Stimulated activated CD4-positive, alpha-beta T cell treated with anti-CD3 and anti-CD28 coated beads, Interleukin-15, amount 100 ng/mL, for 24 hours (primary cell): Measurements from ENCODE around the gene IL1F10.
"Not testable (repeated sequence)": the region's sequence is repeated elsewhere in the genome, so short reads cannot be mapped to it uniquely, and the experiment has no call there.

Experiments
- DNase-seq: peaks from one replicate; pipeline ENCODE4 v3.0.0-alpha.2; 2020

The IL1F10 gene

GRCh38 chr2:113081488-113082210 lies 13.9 kb downstream of the IL1F10 start:
- DNase-seq: no peak

- DNase-seq: peak; percentile 49
These were observed 15.5 kb downstream of the IL1F10 start for GRCh38 chr2:113083296-113083695.

- peak; percentile 15 for DNase-seq
These were observed 16.7 kb downstream of the IL1F10 start for GRCh38 chr2:113084249-113085000.

- no peak for DNase-seq
These were observed 17.8 kb downstream of the IL1F10 start for GRCh38 chr2:113085542-113085941.

DNA sequence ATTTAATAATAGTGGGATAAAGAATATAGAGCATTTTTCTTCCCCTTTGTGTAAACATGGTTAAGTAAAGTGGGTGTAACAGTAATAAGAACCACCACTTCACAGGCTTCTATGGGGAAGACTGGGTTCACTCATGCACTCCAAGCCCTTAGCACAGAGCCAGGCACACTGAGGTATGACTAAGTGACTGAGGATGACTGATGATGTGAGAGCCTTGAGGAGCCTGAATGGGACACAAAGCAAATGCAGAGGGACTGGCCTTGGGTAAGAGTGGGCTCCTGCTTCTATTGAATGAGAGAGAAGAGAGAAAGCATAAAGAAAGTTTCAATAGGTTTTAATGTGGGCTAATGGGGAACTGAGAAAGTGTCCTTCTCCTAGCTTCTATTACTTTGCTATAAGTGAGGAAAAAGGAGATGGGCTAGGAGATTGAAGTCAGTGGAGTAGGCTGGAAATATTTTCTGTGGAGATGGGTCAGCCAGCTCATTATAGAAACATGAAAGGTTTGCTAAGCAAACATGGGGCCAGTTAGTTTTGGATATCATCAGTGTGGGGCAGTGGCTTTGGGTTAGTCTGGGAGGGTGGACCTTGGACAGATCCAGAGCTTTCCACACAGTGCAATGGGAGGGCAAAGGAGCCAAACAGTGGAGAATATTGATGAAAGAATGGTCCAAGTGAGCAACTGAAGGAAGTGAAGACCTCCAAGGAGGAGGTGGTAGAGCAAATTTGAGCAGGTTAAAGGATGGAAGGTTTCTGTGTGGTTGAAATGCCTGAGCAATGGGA lies 20.6 kb downstream of the IL1F10 start:
- DNase-seq: no peak

- no peak for DNase-seq
These were observed 22.1 kb downstream of the IL1F10 start for GRCh38 chr2:113089916-113090315.

DNA sequence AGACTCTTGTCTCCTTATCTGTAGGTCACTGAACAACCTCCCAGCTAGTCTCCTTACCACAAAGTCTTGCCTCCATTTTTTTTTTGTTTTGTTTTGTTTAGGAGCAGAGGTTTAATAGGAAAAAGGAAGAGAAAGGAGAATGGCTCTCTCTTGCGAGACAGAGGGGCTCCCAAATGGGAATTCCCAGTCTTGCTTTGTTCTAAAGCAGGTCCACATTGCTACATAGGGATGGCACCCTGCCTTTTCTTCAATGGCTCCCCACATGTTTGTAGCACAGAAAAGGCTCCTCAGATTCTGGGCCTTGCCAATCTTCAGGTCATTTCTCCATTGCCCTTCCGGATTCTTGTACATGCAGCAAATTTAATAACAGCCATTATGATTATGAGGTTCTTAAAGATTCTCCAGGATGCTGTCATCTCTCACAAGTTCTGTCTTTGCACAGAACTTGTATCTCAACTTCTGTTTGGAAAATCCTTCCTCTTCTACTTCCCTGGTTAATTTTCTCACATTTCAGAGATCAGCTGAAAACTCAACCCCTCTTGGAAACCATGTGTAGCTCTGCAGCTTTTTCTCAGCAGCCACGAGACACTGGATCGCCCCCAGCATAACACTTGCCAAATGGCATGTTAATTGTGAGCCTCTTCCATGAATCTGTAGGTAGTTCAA lies 23.6 kb downstream of the IL1F10 start:
- no peak for DNase-seq

- DNase-seq: no peak
These were observed 25.3 kb downstream of the IL1F10 start for GRCh38 chr2:113092864-113093612.

DNA sequence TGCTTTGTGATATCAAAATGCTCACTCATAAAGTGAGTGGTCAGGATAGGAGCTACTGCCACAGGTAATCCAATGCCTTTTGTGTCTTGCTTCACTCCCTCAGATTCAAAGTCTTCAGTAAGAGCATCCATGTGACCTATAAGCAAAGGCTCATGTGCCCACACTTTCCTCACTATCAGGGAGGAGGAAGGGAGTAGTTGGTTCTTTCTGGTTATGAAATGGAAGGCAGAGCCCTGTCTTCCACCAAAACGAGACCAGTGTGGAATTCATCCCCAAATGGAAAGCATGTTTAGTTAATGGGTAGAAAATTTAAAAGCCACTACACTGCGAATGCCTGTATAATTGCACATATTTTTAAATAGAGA lies 25.8 kb downstream of the IL1F10 start:
- DNase-seq: no peak

DNA sequence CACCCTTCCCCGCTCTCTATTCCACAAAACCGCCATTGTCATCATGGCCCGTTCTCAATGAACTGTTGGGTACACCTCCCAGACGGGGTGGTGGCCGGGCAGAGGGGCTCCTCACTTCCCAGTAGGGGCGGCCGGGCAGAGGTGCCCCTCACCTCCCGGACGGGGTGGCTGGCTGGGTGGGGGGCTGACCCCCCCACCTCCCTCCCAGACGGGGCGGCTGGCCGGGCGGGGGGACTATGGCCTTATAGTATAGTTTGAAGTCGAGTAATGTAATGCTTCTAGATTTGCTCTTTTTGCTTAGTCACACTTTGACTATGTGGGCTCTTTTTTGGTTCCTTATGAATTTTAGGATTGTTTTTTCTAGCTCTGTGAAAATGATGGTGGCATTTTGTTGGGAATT lies 28.5 kb downstream of the IL1F10 start:
- DNase-seq: not testable (repeated sequence)

DNA sequence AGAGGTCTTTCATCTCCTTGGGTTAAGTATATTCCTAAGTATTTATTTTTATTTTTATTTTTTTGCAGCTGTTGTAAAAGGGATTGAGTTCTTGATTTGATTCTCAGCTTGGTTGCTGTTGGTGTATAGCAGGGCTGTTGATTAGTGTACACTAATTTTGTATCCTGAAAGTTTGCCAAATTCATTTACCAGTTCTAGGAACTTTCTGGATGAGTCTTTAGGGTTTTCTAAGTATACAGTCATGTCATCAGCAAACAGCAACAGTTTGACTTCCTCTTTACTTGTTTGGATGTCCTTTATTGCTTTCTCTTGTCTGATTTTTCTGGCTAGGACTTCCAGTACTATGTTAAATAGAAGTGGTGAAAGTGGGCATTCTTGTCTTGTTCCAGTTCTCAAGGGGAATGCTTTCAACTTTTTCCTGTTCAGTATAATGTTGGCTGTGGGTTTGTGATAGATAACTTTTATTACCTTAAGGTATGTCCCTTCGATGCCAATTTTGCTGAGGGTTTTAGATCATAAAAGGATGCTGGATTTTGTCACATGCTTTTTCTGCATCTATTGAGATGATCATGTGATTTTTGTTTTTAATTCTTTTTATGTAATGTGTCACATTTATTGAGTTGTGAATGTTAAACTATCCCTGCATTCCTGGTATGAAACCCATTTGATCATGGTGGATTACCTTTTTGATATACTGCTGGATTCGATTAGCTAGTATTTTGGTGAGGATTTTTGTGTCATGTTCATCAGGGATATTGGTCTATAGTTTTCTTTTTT lies 29.3 kb downstream of the IL1F10 start:
- DNase-seq: not testable (repeated sequence)

DNA sequence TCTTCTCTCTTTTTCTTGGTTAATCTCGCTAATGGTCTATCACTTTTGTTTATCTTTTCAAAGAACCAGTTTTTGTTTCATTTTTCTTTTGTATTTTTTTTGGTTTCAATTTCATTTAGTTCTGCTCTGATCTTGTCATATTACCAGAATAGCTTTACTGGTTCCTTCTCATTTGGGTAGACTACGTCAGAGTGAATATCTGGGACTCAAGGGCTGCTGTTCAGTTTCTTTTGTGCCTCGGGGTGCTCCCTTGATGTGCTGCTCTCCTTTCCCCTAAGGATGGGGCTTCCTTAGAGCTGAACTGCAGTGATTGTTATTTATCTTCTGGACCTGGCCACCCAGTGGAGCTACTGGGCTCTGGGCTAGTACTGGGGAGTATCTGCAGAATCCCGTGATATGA lies 30.3 kb downstream of the IL1F10 start:
- no peak for DNase-seq

DNA sequence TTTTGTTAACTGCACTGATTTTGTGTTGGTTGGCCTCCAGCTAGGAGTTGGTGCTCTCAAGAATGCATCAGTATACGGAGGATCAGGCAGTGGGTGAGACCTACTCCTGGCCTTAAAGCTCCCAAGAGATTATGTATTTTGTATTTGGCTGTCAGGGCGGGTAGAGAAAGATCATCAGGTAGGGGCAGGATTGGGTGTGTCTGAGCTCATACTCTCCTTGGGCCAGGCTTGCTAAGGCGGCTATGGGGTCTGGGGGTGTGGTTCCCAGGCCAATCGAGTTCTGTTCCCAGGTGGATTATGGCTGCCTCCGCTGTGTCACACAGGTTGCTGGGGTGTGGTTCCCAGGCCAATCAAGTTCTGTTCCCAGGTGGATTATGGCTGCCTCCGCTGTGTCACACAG lies 30.8 kb downstream of the IL1F10 start:
- no peak for DNase-seq

DNA sequence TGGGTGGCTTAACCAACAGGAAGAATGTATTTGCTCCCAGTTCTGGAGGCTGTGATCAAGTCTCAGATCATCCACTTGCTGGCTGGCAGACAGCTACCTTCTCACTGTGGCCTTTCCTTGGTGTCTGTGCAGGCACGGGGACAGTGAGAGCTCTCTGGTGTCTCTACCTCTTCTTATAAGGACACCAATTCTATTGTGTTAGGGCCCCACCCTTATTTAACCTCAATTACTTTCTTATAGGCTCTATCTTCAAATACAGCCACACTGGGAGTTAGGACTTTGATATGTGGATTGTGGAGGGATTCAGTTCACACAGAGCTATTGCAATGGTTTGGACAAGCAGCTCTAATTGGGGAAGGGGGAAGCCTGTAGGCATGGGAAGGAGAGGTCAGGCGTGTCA lies 34.4 kb downstream of the IL1F10 start:
- DNase-seq: no peak

DNA sequence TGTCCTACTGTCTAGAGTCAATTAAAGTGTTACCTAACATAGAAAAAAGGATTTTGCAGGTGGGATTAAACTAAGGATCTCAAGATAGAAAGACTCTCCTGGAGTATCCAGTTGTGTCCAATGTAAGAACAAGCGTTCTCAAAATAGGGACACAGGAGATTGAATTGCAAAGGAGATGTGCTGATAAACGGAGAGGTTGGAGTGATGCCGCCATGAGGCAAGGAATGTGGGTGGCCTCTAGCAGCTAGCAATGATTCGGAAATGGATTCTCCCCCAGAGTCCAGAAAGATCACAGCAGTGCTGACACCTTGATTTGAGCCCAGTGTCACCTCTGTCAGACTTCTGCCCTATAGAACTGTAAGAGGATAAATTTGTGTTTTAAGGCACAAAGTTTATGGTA lies 35.5 kb downstream of the IL1F10 start:
- no peak for DNase-seq

GRCh38 chr2:113104054-113104611 lies 36.4 kb downstream of the IL1F10 start:
- DNase-seq: peak; percentile 52

- peak; percentile 77 for DNase-seq
These were observed 37.4 kb downstream of the IL1F10 start for GRCh38 chr2:113105047-113105785.

DNA sequence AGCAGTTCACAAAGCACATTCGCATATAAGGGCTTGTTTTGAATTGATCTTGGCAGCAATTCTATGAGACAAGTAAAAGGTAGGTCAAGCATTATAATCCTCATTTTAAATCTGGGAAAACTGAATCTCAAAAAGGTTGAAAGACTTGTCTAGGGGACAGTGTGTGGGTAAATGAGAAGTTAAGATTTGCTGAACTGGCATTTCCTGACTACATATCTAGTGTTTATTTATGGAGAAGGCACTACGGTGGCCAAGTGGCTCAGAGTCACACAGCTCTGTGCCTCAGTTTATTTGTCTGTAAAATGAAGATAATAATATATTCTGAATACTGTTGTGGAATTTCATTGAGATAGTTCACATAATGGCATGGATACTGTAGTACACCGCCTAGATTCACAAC lies 43.4 kb downstream of the IL1F10 start:
- DNase-seq: no peak

DNA sequence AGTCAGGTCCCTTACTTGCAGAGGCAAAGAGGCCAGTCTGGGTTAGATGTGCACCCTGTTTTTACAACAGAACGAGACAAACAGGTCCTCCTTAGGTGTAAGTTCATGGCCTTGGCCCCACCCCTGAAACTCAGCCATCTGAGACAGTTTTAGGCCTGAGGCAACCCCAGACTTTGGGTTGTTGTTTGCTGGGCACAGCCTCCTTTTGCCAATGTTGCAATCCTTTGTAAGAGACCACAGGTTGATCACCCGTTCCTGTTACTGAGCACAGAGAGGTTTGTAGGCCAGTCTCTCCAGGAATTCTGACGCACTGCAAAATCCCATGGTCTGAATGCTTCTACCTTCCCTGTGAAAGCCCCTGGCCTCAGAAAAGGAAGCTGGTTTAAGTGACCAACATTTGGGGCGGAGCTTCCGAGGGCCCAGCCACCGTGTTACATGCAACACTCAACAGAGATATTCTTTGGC lies 44.1 kb downstream of the IL1F10 start:
- no peak for DNase-seq

DNA sequence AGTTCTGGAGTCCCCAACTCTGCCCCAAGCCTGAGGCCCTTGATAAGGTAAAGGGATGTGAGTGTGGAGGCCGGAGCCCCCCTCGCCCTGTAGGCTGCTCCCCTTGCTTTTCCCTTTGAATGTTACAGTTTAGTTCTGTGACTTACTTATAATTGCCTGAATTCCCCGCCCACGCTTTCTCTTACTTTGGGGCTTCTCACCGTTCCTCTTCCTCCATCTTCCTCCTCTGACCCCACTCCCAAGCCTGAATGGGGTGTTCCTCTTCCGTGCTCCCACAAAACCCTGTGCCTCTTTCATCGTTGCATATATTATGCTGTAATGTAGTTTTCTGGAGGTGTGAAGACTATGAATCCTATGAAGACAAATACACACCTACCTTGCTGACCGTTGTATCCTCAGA lies 44.7 kb downstream of the IL1F10 start:
- no peak for DNase-seq
